ENCODE results near the gene ENOX2.
"Not testable (repeated sequence)": the region's sequence is repeated elsewhere in the genome, so short reads cannot be mapped to it uniquely, and the experiment has no call there.

Gene ENOX2

DNA sequence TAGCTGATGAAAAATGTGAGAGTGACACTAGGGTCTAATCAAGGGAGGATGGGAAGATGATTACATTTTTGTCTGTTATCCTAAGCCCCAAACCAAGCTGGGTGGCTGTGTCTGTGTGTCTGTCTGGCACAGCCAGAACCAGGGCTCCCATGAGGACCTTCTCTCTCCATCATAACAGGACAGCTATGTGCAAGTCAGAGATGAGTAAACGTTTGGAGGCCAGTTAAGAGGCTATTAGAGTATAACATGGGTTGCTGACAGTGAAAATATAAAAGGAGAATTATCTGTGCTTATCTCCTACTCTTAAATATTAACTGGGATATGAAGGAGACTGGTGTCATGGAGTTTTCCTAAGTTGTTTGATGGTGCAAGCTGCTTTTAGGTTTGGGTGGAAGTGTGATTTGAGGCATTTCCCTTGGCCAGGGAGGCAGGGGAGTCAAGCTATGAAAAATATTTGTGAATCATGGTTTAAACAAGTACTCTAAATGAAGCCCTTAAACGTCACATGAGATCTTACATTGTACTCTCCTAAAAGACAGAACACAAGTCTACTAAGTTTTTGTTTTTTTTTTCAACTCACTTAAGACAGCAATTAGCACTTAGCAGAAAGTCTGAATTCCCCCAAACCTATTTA is 156.2 kb downstream of the ENOX2 start:
- no peak for FAIRE-seq

DNA sequence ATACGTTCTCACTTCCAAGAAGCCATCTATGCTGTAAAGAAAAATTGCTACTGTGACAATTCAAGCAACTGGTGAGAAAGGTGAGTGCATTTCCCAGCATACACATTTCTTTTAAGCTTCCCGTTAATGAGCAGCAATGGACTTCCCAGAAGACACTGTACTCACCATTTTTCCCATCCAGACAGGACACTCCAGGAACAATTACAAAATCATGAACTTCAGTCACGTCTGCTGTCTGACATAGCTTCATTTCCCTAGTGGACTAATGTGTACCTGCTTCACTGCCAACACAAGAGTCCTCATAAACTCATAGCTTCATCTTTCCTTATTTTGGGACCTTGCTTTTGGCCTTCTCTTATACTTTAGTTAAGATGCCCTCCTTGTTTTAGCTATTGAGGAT is 156.9 kb downstream of the ENOX2 start:
- FAIRE-seq, result no peak

DNA sequence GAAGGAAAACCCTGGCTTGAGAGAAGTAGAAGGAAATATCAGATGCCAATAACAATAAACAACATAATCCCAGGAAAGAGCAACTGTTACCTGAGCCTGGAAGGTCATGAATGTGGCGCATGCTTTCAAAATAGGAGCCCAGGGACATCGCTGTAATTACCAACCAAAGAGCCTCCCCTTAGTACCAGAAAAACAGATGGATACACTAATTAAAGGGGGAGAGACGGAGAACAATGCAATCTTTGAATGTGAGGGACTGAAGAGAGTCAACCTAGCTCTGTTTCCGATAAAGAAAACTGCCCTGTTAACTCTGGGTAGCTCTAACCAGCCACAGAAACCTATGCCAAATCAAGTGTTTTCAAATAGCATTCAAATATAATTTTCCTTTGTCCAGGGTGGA is 161.4 kb downstream of the ENOX2 start:
- FAIRE-seq, result no peak

DNA sequence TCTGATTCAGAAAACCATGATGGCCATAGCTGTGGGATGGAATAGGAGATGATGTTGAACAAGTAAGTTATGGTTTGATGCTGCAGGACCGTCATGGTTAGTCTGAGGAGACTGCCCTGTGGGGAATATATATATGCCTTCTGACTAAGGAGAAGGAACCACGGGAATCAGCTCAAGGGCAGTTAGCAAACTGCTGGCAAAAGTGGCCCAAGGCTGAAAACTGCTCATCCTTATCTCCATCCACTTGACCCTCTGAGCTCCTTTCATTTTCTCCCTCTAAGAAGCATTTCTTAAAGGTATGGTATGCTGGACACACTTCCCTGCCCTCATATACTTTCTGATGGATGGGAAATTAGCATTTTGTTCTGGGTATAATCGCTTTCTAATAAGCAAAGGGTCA is 161.9 kb downstream of the ENOX2 start:
- FAIRE-seq, result no peak

DNA sequence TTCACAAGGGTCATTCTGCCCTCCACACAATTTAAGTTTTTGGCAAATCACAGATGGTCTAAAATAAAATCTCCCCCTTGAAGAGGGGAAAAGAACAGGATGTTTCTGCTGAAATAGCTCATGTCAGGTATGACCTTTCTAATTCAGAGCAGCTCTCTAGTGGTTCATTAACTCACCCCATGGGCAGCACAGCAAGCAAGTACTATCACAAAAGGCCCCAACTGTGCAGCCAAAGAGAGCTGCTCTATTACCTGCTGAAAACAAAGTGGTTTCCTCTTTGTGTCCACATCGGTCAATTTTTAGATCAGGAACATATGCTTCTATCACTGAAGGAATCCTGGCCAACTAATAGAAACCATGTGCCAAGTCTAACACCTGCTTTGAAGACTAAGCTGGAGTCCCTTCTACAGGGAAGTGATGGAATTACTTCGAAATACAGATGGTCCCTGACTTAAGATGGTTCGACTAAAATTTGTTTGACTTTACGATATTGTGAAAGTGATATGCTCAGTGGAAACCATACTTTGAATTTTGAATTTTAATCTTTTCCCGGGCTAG is 164.3 kb downstream of the ENOX2 start:
- no peak for FAIRE-seq

DNA sequence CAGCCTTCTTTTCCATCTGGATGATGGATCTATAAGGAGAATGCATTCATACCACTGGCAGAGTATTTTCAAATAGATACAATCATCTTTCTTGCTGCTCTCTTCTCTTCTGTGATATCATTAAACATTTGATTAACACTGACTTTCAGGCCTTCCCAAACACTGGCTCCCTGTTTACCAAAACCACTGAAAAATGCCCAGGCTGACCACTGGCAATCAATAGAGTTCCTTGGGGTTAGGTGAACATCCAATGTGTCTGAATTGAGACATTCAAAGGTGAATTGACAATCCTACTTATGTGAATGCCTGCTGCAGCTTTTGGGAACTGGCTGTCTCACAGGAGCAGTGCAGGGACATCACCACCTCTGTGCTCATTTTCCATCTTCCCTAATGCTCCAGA is 168.3 kb downstream of the ENOX2 start:
- FAIRE-seq, result no peak

DNA sequence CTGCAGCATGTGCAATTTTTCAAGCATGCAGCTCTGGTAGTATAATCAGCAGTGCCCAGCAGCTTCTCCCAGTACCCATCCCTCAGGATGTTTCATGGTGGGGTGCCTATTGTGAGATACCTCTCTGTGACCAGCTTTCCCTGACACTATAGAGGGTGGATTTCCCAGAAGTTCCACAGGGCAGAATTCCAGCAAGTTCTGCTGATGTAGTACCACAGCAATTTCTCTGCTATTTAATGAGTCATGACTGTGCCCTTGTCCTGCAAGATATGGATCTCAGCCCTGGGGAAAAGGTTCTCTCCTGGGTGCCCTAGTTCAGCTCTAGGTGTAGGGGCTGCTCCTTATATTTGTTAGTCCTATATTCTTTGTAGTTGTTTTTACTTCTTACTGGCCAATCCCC is 174.8 kb downstream of the ENOX2 start:
- no peak for FAIRE-seq

DNA sequence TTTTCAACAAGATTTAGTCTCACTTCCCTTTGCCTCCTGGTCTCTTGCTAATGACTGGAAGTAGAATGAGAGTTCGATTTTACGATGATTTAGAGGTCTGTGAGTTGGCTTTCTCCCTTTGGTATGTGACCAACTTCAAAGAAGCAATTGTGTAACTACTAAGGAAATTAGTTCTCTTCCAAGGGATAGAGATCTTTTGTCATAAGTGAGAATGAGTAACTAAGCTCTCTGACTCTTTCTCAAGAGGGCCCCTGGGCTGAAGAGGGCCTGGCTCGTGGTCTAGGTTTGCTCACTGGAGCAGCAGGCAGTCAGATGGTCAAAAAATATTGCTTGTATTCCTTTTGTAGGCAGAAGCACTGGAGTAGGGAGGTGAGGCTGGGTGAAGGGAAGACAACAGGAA is 176.3 kb downstream of the ENOX2 start:
- no peak for FAIRE-seq

DNA sequence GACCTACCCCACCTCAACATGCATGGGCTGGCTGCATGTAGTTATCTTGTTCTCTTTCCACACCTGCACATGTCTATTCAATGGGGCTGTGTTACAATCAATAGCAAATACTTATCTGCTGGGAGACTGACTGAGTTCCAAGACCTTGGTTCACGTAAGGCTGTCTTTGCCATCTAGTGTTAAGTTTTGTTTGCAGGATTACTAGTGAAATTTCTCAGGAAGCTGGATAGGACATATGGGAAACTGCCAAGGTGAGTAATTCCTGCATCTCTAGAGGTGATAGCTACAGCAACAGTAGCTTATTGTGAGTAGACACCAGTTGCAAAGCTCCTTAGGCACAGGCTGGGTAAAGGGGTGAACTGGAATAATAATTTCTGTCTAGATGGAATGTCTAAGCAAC is 177.5 kb downstream of the ENOX2 start:
- FAIRE-seq, result no peak

DNA sequence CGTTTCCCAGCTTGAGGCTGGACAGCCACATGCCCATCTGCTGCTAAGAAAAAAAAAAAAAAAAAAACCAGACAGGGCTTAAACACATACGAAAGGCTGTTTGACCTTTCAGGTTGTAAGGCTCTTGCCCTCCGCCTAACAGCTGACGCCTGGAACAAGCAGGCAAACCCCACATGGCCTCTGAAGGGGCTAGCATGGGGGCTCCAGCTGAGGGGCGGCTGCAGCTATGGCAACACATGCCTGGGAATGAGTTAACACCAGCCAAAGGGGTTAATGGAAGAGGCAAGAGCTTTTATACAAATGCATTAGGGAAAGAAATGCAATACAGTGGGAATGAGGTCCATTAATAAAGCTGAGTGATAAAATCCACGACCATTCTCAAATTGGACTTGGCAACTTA is 183.6 kb downstream of the ENOX2 start:
- FAIRE-seq, result no peak

DNA sequence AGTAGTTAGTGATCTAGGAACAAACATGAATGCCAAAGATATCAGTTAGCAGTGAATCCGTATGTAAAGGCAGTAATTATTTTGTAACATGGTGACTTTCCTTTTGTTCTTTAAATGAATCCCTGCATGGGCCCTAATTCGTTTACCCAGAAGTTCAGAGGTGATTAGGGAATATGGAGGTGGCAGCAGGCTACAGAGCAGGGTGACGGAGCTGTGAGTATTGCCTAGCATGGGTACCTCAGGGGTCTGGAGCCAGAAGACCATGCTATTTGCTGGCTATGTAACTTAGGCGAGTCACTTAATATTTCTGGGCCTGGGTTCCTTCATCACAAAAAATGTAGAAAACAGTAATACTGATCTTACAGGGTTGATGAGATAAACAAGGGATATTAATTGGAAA is 184.9 kb downstream of the ENOX2 start:
- FAIRE-seq, result no peak

DNA sequence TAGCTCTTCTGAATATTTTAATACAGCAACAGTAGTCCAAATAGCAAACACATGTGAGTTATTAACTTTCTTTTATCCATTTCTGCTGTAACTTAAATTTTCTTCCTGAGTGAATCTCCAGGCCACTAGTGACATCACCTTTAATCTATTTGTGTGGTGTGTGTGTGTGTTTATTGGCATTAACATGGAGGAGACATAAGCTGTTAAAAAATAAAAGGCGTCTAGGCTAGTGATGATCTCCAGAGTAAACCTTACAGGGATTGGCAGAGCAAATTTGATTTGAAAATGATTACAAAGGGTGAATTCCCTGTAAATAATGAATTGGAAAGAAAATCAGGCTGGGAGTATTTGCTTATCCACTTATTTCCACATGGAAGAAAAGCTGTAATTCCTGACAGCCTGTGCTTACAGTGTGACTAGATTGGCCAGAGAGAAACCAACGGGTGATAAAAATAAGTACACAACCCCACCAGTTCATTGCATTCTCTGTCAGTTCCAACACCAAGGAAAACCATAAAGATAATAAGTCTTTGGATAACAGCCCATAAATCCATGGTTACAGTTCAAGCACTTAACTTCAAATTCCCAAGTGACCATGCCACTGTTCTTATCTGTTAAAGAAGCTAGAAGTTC is 186.1 kb downstream of the ENOX2 start:
- FAIRE-seq, result no peak

DNA sequence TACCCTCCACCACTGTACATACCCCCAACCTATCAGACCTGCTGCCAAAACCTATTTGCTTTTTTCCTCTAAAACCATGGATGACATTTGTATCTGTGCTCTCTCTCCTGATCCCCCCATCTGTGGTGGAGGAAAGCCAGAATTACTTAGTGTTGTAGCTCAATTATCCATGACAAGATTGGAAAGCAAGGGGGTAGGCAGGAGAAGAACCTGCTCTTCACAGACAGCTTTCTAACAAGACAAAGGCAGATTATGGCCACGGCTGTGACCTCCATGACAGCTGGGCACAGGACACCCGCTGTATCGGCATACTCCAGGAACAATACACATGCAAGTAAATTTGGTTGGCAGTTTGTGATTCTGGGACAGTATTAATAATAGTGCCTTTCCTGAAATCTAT is 186.7 kb downstream of the ENOX2 start:
- FAIRE-seq, result no peak

DNA sequence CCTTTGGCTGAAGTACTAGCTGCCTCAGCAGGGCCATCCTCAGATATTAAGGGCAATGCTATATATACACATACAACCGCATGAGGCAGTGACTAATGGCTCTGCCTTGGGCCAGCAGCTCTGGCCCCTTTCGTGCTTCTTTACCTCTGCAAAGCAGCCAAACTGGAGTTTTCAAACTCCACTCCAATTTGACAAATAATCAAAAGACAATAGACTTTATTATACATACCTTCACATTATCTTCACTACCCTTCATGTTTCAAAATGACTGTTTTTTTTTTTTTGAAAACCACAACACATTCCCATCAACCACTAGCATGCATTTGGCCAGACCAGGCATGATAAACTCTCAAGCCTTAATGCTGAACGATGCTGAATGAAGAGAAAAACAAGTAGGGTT is 187.7 kb downstream of the ENOX2 start:
- FAIRE-seq, result no peak

DNA sequence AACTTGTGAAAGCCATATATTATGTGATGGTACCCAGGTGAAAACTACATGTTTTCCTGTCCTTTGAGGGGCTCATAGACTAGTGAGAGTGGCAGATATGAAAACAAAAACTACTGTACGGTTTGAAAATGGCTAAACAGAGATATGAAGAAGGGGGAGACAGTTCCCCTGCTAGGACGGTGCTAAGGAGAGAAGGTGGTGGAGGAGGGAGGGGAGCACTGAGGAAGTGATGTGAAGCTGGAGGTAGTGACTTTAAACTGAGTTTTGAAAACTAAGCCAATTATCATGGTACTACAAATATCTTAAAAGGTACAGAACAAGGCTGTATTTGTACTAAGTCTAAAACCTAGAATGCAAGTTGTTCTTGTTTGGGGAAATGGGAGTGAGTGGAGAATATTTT is 188.3 kb downstream of the ENOX2 start:
- no peak for FAIRE-seq

DNA sequence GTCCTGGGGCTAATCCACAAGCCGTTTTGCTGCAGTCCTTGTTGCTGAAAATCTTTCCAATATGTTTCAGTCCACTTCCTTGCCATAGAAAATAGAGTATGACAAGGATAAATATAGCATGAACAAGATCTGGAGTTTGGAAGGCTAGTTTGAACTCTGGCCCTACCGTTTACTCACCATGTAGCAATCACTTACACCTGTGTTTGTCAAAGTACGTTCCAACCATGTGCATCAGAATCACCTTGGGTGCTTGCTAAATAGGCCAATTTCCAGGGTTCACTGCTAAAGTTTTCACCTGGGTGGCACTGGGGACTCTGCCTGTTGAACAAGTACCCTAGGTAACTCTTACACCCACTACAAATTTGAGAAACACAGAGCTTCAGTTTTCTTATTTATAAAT is 188.9 kb downstream of the ENOX2 start:
- FAIRE-seq, result no peak

DNA sequence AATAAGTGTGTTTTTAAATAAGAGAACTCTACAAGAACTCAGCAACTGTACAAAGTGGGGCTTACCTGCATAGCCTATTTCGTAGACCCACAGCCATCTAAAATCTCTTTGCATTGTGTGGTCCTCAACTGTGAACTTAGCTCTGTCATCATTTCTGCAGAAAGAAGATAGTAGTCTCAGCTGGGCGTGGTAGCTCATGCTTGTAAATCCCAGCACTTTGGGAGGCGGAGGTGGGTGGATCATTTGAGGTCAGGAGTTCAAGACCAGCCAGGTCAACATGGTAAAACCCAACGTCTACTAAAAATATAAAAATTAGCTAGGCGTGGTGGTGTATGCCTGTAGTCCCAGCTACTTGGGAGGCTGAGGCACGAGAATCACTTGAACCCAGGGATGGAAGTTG is 193.8 kb downstream of the ENOX2 start:
- FAIRE-seq, result not testable (repeated sequence)

DNA sequence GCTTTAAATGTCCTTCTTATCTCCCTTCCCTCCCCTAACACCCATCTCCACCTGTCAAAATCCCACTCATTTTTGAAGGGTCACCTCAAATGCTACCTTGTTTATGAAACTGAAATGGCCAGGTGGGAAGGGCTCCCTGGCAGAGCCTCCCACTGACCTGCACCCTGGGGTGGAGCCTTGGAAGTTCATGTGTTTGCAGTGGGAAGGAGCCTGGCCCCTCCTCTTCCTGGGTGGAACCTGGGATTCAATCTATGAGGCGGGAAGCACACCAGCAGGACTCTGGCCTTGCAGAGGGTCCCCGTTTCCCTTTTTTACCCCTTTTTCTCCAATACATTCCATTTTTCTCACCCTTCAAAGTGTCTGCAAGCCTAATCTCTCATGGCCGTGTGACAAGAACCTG is 197.4 kb downstream of the ENOX2 start:
- FAIRE-seq, result no peak

DNA sequence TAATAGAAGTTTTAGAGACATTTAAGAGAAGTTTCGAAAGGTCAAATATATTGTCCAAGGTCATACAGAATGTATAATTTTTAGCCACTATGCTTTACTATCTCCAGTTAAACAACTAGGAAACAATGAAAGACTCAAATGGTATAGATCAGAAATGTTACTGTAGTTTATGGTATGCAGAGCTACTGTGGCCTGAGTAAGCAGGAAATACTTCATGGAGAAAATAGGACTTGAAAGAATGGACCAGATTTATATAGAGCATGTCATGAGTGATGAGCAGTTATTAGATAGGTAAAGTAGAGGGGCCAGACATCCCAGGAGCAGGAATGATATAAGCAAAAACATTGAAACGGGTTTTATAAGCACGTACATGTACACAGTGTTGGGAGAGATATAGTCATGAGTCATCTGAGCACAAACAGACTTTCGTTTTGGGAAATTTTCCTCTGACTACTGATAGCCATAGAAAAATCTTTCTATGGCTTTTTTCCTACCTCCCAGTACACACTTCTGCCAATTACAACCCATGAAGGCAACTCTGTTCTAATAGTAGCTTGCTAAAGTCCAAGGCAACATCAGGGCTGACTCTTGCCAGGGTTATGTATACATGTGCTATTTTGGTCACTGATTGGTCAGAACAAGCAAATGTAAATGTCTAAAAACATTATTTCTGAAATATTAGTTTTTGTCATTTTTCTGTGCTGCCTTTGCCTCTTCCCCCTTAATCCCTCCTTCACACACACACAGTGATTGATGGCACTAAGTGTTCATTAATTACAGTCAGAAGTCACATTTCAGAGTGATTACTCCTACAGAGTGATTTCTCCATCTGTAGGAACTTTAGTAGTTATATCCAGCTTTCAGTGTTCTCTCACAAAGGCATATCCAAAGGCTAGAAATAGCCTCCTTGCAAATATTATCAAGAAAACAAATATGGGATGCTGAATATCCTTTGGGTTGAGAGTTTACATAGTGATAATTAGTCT is 198.7 kb downstream of the ENOX2 start:
- no peak for FAIRE-seq

DNA sequence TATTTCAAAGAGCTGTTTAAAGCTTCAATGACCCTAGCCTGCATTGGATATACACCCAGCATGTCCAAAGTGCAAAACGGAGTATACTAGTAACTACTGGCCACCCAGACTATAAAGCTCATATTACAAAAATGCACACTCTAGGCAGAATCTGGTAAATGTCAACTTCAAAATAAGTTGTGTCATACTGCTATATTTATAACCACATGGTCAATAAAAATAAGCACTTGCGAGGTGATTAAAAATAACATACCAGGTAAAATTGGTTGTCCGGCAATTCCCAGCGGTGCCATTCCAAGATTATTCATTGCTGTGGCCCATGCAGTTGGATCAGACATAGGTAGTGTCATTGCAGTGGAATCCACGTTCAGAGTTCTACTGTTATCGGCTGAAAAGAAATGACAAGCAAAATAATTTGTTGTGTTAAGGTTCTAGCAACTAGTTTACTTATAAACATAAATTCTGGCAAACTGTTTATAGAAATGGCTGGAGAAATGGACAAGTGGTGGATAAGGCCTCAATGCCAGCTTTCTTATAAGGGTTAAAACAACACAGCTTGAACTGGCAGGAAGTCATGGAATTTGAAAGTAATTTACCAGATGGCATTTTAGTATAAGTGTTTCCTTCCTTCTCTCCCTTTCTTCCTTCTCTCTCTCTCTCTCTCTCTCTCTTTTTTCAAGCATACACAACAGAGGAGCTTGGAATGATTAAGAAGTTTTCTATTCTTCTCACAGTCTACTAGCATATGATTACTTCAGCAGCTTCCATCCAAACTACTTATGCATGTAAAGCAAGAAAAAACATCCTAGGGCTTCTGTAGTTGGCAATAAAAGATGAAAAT is 199.9 kb downstream of the ENOX2 start:
- FAIRE-seq, result no peak

DNA sequence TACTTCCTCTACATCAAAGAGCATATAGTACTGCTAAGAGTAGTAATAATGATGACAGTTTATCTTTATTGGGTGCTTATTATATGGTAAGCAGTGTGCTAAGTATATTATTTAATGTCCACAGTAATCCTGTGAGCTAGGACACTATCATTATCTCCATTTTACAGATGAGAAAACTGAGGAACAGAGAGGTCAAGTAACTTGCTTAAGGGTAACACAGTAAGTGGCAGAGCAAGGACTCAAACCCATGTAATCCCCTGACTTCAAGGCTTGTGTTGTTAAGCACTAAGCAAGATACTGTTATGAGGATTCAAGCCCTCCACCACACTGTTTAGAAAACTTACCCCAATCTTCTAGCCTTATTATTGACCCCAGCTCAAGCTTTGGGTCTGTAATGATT is 202.4 kb downstream of the ENOX2 start:
- FAIRE-seq, result no peak

DNA sequence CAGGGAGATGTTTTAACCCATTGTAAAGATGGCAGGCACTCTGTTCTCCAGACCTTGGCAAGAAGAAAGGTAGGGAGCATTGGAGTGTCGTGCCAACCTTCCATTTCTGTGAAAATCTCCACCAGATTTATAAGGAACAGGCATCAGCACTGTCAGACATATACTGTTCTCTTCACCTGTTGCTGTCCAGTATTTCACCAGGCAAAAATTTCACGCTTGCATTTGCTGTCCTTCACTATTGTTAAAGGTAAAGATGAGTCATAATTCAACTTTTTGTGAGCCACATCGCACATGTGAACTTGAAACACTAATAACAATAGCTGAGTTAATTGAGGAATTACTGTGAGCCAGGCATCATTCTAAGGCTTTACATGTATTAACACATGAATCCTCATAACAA is 203.4 kb downstream of the ENOX2 start:
- no peak for FAIRE-seq

DNA sequence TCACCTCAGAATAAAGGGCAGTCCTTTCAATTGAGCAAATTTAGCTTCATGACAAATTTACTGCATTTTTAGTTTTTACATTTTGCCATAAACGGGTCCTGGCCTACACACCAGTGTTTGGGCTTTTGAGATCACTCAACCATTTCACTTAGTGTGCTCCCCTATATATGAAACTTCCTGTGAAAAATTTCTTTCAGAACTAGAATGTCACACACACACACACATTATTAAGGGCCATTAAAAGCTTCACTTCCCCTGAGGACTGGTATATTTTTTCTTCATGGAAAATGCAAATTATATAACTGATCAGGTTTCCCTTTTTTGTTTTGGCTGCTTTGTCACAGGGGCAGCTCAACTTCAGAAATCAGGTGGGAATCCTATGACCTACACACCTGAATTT is 206.5 kb downstream of the ENOX2 start:
- no peak for FAIRE-seq

Measured in TTC549 (cell line).